ENCODE measurements around the gene UBE2D3. TPM values are rescaled to one million over a fixed set of nuclear protein-coding genes. Genes with fewer than 3 reads are reported as not detected.

The UBE2D3 gene
- polyA plus RNA-seq, 2 of the 4 experiments (the other 2 are of a cell fraction) = 186 to 338 TPM

GRCh38 chr4:102799816-102800215, 27.5 kb downstream of the UBE2D3 start:
- H3K4me2 ChIP-seq = no peak overlapping the region
- H3K27ac ChIP-seq = no peak overlapping the region
- no peak for TF ChIP-seq PHF8 (IDR thresholded peaks at IDR 0.05; ENCODE audit: borderline replicate concordance, low read depth)
- no peak for TF ChIP-seq MAZ (IDR thresholded peaks at IDR 0.05; ENCODE audit: borderline replicate concordance, low read depth, low read length)
- no peak for TF ChIP-seq POLR2A (IDR thresholded peaks at IDR 0.05; ENCODE audit: low read length)
- TF ChIP-seq EHMT2 (IDR thresholded peaks at IDR 0.05; ENCODE audit: low read depth) = no peak
- no peak for TF ChIP-seq HDAC2 (IDR thresholded peaks at IDR 0.05)
- TF ChIP-seq MYC (IDR thresholded peaks at IDR 0.05; ENCODE audit: borderline replicate concordance, low read length) = no peak
- no peak for TF ChIP-seq PBX3 (IDR thresholded peaks at IDR 0.05)
- no peak for TF ChIP-seq GATA3 (IDR thresholded peaks at IDR 0.05; ENCODE audit: borderline replicate concordance)
- TF ChIP-seq EP300 (IDR thresholded peaks at IDR 0.05) = no peak
- TF ChIP-seq HOXA7 (CRISPR knock-in tag; IDR thresholded peaks at IDR 0.05) = no peak
- TF ChIP-seq FOSB (CRISPR knock-in tag; IDR thresholded peaks at IDR 0.05) = no peak
- TF ChIP-seq KDM1A (IDR thresholded peaks at IDR 0.05; ENCODE audit: low read depth) = no peak
- TF ChIP-seq ESRRA (IDR thresholded peaks at IDR 0.05; ENCODE audit: borderline replicate concordance, low read length) = no peak
- no peak for TF ChIP-seq JUNB (IDR thresholded peaks at IDR 0.05)
- TF ChIP-seq RNF2 (IDR thresholded peaks at IDR 0.05; ENCODE audit: borderline replicate concordance, low read depth) = no peak
- TF ChIP-seq SMC3 (IDR thresholded peaks at IDR 0.05) = no peak
- TF ChIP-seq FOSL2 (IDR thresholded peaks at IDR 0.05) = no peak
- TF ChIP-seq FOSL2 (CRISPR knock-in tag; IDR thresholded peaks at IDR 0.05) = no peak
- TF ChIP-seq HES2 (IDR thresholded peaks at IDR 0.05) = no peak
- no peaks in the 10 kb centered on the region for H3K9me3 ChIP-seq
- ChIA-PET CTCF (no interaction called here), POLR2A (no interaction called here)
- no peak for DNase-seq (ENCODE audit: low read depth in 1 of 2, low spot score in 1 of 2)
- no peak for FAIRE-seq
- H3K4me3 ChIP-seq = no peak overlapping the region
- WGBS (ENCODE audit: missing lambda C conversion rate) = 93% methylated on average over 2 of the region's 2 CpGs
- ATAC-seq = no peak
- H3K4me1 ChIP-seq = no peaks in the 10 kb centered on the region

- no peaks in the 10 kb centered on the region for H3K4me1 ChIP-seq
- no peak overlapping the region for H3K4me2 ChIP-seq
- H3K9me3 ChIP-seq = no peaks in the 10 kb centered on the region
- DNase-seq (ENCODE audit: low read depth in 1 of 2, low spot score in 1 of 2) = no peak
- no peak overlapping the region for H3K27ac ChIP-seq
- ChIA-PET POLR2A (no interaction called here), CTCF (no interaction called here)
- WGBS (ENCODE audit: missing lambda C conversion rate) = 88% methylated on average over 2 of the region's 2 CpGs
- 0 out of 2 replicates have a peak, but pooled peaks have one; percentile 58 for TF ChIP-seq POLR2AphosphoS2 (conservative IDR thresholded peaks at IDR 0.05; ENCODE audit: low read length)
- no peak for TF ChIP-seq TP53 (CRISPR knock-in tag; IDR thresholded peaks at IDR 0.05)
- no peak for FAIRE-seq
- no peak for ATAC-seq
- no peak overlapping the region for H3K4me3 ChIP-seq
These were observed 32.4 kb downstream of the UBE2D3 start for GRCh38 chr4:102794999-102795398.

GRCh38 chr4:102792361-102792936, 34.9 kb downstream of the UBE2D3 start:
- Histone ChIP-seq H3K4me1 (peaks cover 5% of the 10 kb centered on the region; the same call in 1 of the 3 replicates), H3K4me2 (no peak overlapping the region), H3K9me3 (0 out of 3 replicates have a peak, but pooled peaks cover 4% of the 10 kb centered on the region), H3K27ac (no peak overlapping the region), H3K4me3 (no peak overlapping the region)
- POLR2A ChIA-PET = interaction anchor here (1.9 kb wide), 1 partner anchor 35 kb away, joined by 5 read pairs; the partner anchor contains the start of gene UBE2D3
- ATAC-seq (peak in 1 of 2 experiments; percentile 16; a peak in 1 of 6 replicates), FAIRE-seq (no peak), DNase-seq (ENCODE audit: low read depth in 1 of 2, low spot score in 1 of 2) (no peak)
- 93% methylated on average over 2 of the region's 2 CpGs for WGBS (ENCODE audit: missing lambda C conversion rate)
- TF ChIP-seq CBX8 (IDR thresholded peaks at IDR 0.05) (no peak), NPAS2 (CRISPR knock-in tag; IDR thresholded peaks at IDR 0.05; ENCODE audit: borderline replicate concordance) (no peak), HEYL (CRISPR knock-in tag; IDR thresholded peaks at IDR 0.05) (no peak), POLR2AphosphoS2 (conservative IDR thresholded peaks at IDR 0.05; ENCODE audit: low read length) (peak; percentile 75; the same call in 1 of the 2 replicates)
- CTCF ChIA-PET = interaction anchor here (0.8 to 1.6 kb wide), 2 partner anchors 172 kb away, joined by 3 to 5 read pairs; no protein-coding TSS in a partner anchor

Data from A549 (cell line).